GM19240 (cell line): ENCODE results near the gene DYNLT1.
"Not testable (repeated sequence)": the region's sequence is repeated elsewhere in the genome, so short reads cannot be mapped to it uniquely, and the experiment has no call there.

Experiments used
- DNase-seq: peaks from one replicate; pipeline ENCODE4 v3.0.0; 2011; ENCODE audit warnings: low spot score; ENCODE audit not compliant: insufficient read length

Gene DYNLT1

DNA sequence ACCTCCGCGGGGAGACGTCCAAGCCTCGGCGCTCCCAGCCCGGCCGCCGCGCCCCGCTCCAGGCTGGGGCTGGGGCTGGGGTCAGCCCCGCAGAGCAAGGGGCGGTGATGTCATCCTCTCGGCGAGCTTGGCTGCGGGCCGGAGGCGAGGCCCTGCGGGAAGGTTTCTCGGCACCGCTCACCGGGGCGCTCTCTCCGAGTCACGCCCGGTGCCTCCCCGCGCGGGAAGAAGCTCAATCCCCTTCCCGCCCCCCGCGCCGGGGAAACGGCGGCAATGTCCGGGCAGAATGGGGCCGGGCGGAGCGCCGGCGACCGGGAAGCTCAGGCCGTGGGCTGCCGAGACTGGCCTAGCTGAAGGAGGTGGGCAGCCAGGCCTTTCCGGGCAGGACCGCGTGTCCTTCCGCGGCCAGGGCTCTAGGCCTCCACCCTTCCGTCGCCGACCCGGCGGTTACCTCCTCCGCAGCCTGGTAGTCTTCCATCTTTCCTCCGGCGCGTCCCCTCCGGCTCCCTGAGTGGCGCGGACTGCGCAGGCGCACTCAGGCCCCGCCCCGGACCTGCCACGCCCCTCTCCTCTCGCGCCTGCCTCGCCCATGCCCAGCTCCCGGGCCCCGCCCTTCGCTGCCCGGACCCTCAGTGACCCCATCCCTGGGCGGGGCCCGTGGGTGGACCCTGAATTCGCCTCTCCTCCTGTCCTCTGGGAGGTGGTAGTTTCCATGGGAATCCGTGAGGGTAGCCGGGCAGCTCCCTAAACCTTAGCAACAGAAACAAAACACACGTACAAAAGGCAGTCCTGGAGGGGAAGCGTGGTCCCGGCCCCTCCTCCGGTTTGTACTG is at the start of gene DYNLT1:
TSS of gene DYNLT1 (minus strand) at position 513 of the 833 bp plus-strand sequence. CDS start at position 478, 35 bp downstream.
- DNase-seq = peak; percentile 58

DNA sequence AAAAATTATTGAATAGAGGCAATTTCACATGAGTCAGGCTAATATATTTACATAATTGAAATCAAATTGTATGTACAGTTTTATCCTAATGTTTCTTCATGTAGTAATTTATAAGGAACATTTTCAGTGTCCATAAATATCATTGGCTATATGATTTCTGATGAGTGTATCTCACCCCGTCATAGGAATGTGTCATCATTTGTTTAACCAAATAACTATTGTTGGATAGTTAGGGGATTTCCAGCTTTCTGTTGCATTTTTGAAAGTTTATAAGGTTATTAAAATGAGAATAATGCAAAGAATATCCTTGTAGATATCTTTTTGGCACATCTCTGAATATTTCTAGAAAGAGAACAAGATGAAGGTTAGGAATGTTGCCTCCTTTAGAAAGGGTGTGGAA is 44.3 kb upstream of the DYNLT1 start:
- no peak for DNase-seq

DNA sequence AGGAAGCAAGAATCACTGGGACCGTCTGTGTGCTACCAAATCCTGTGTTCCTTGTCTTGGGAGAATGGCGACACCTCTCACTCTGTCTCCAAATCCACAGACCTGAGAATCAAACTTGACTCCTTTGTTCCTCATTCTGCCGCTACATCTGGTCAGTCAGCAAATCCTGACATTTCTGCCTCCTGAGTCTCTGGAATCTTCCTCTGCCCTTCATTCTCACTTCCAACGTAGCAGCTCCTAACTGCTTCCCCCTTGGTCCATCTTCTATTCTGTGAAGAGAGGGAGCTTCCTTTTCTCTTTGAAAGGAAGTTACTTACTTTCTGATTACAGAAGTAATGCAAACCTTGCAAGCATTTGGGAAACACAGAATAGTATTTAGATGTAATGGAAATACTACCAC is 43.0 kb upstream of the DYNLT1 start:
- no peak for DNase-seq

DNA sequence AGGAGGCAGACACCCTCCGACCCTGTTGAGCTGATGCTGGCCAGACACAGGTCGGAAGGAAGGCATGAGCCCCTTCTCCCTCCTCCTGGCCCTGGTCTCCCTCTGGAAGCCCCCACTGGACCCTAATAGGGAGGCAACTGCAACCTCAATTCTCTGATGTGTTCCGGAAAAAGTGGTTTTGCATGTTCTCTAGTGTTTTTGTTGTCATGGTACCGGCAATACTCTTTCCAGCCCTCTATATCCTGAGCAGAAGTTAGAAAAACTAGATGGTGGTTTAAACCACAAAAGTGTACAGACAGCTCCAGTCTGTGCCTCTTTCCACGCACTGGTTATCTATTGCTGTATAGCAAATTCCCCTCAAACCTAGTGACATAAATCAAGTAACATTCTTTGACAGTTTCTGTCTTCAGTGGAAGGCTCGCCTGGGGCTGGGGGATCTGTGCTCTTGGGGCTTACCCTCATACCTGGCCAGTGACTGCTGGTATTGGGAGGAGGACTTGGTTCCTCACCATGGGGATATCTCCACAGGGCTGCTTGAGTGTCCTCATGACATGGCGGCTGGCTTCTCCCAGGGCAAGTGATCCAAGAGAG is 42.3 kb upstream of the DYNLT1 start:
- DNase-seq = peak; percentile 18

DNA sequence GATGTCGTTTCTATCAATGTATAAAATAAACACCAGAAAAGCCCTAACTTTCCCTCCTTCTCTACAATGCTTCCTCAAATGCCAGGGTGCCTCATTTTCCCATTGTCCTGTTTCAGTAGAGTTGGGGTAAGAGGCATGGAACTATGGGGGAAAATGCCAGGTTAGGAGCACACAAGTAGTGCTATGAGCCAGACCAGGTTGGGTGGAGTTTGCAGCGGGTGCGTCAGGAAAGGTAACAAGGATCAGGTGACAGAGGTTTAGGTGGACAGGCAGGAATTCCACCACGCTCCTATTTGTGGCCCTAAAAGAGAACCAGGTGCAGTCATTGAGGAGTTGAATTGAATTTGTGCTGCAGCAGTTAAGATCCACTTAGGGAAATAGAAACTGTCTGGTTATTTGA is 41.8 kb upstream of the DYNLT1 start:
- DNase-seq = no peak

DNA sequence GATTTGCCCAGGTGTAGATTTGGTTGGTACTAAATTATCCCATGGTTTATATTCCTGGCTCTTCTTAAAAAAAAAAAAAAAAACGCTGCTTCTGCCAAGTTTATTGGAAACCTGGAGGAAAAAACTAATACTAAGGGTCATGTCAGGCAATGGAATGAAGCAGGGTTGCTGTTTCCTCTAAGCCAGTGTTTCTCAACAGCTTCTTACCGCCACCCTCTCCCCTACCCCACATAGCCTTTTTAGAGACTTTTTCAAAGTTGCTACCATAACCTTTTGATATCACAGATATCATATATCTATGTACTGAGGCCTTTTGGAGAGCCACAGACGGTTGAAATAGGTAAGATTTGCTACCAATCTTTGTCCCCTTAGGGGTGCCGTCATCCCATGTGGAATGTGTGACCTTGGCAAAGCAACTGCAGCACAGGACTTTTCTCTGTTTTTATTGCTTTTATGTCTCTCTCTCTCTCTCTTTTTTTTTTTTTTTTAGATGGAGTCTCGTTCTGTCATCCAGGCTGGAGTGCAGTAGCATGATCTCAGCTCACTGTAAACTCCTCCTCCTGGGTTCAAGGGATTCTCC is 40.3 kb upstream of the DYNLT1 start:
- no peak for DNase-seq

DNA sequence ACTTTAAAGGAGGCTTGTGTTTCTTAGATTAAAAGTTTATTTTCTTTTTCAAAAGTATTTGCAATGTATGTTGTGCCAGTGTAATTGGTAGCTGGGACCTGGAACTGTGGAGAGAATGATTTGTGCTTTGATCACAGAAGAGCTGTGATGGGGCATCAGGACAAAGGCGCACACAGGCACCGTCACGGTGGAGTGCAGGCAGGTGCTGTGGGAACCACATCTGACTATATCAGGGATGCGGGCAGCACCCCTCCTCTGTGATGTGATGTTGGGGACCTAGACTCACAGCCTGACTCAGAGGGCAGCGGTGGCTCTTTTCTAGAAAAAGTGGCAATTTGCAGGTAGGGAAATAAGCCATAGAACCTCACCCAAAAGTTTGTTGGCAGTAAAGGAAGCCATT is 39.8 kb upstream of the DYNLT1 start:
- DNase-seq = no peak

DNA sequence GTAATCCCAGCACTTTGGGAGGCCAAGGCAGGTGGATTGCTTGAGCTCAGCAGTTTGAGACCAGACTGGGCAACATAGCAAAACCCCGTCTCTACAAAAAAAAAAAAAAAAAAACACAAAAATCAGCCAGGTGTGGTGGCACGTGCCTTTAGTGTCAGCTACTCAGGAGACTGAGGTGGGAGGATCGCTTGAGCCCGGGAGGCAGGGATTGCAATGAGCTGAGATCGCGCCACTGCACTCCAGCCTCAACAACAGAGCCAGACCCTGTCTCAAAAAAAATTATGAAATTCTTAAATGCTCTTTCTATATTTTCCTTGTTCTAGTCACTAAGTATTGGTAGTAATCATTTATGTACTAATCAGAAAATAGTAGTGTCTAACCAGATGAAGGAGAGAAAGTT is 35.9 kb upstream of the DYNLT1 start:
- DNase-seq = no peak

DNA sequence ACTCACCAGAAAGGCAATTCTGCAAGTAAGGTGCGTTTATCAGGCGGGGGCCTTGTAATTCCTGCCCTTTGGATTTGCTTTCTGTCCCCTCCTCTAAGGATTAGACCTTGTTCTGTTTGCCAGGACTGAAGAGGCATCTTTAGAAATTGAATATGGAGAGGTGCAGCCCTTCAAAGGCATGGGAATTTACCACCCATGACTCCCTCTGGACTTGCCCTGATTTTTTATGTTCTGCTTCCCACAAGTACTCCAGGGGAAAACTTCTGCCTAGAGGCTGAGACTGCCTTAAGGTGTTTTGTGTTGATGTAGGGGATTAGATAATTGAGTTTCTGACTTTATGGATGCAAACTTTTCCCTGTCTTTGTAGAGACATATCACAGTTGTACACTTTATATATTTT is 35.5 kb upstream of the DYNLT1 start:
- no peak for DNase-seq

DNA sequence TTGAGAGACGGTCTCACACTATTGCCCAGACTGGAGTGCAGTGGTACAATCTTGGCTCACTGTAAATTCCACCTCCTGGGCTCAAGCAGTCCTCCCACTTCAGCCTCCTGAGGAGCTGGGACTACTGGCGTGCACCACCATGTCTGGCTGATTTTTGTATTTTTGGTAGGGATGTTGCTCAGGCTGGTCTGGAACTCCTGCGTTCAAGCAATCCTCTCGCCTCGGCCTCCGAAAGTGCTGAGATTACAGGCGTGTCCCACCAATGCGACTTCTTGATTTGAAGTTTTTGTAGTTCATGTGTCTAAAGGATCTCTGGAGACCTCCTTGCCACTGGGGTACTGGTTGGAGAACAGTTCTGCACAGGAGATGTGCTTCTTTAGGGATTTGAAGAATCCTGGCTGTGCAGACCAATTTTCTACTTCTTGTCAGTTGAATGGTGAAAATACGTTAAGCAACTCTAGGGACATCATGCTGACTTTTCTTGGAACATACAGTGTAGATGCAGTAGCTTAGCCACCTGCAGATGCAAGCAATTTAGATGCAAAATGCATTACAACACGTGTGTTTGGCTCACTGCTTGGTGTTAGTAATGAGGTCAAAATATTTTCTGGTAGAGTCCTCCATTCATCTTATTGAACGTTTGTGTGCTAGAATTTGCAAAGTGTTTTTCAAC is 33.5 kb upstream of the DYNLT1 start:
- DNase-seq = no peak

DNA sequence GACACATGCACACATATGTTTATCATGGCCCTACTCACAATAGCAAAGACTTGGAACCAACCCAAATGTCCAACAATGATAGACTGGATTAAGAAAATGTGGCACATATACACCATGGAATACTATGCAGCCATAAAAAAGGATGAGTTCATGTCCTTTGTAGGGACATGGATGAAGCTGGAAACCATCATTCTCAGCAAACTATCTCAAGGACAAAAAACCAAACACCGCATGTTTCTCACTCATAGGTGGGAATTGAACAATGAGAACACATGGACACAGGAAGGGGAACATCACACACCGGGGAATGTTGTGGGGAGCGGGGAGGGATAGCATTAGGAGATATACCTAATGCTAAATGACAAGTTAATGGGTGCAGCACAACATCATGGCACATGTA is 32.6 kb upstream of the DYNLT1 start:
- DNase-seq = not testable (repeated sequence)

DNA sequence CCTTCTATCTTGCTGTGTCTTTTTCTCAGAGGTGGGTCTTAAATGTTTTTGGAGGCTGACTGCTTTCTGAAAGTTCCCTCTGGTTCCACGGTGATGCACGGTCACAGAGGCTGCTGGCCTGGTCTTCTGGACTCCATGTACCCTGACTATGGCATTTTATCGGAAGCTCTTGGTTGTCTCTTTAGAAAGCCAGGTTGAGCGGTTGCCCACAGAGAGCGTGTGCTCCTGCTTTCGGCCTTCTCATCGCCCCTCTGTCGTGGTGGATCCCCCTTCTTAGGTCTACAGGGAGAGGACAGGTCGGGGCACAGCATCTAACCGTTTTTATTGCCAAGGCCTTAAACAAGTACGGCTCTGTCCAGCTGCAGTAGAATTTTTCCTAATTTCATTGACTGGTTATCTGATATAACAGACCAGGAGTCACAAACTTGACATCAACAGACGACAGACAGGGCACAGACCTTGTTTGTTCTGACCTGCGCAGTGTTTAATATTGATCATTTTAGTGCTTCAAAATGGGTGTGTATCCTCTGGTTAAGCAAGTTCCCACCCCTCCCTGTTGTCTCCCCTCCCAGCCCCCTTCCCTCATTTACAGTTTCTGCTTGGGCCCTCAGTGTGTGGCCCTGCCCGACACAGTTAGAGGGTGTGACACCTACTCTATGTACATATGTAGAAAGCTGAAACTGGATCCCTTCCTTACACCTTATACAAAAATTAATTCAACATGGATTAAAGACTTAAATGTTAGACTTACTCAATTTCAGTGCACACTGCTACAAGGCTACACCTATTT is 30.0 kb upstream of the DYNLT1 start:
- no peak for DNase-seq

DNA sequence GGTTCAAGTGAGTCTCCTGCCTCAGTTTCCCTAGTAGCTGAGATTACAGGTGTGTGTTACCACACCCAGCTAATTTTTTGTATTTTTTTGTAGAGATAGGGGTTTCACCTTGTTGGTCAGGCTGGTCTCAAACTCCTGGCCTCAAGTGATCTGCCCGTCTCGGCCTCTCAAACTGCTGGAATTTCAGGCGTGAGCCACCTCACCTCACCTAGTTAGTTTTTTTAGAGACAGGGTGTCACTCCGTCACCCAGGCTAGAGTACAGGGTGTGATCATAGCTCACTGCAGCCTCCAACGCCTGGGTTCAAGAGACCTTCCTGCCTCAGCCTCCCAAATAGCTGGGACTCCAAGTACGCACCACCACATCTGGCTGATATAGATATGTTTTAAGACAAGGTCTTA is 28.2 kb upstream of the DYNLT1 start:
- DNase-seq = no peak

DNA sequence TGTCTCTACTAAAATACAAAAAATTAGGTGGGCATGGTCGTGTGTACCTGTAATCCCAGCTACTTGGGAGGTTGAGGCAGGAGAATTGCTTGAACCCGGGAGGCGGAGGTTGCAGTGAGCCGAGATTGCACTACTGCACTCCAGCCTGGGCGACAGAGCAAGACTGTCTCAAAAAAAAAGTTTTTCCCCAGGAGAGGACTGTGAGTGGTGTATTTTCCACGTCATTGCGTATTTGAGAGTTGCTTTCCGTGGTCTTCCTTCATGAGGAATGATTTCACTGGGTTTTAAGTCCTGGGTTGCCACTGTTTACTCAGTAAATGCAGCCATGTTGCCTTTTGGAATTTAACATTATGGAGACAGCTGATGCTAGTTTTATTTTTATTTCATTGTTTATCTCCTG is 27.6 kb upstream of the DYNLT1 start:
- not testable (repeated sequence) for DNase-seq

DNA sequence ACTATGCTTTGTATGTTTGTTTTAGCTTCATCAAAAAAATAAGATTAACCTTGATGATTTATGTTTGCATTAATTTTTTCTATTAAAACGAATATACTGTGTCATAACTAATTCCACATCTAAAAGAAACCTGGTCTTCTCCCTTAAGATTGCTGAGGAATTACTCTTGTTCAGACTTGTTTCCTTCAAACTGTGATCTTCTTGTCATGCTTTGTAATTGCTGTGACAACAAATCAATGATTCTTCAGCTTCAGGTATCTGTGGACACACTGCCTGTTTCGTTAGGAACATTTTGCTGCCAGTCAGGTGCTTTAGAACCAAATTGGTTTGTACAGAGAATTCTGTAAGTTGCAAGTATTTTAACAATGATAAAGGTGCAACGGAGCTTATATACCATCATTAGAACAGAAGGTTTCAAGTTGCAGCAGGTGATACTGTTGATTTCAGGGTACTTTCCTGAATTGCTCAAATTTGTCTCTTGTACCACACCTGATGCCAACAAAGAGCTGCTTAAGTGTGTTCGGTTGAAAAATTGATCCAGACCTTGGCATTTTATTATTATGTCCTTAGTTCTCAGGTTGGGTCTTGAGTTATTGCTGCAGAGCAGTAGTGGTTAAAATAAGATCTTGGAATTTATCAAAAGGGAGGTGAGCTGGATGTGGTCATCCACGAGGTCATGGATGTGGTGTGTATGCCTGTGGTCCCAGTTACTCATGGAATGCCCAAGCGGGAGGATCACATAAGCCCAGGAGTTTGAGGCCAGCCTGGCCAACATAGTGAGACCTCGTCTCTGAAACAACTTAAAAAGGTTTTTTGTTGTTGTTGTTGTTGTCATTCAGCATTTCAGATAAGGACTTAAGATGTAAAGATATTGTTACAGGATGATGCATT is 24.8 kb upstream of the DYNLT1 start:
- no peak for DNase-seq

DNA sequence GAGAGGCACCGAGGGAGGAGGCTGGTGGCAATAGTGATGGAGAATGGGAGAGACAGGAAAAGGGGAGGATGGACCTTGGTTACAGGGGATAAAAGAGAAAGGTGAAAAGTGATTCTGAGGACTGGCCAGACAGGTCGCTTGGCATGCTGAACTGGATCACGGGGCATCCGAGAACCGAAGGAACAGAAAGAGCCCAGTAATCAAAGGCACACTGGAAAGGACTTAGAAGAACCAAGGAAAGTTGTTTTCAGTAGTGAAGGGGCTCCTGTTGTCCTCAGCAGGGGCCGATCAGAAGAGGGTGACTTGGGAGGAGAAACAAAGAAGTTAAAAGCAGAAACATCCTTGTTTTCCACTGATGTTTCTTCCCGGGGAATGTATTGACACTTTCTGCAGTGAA is 24.2 kb upstream of the DYNLT1 start:
- DNase-seq = no peak

DNA sequence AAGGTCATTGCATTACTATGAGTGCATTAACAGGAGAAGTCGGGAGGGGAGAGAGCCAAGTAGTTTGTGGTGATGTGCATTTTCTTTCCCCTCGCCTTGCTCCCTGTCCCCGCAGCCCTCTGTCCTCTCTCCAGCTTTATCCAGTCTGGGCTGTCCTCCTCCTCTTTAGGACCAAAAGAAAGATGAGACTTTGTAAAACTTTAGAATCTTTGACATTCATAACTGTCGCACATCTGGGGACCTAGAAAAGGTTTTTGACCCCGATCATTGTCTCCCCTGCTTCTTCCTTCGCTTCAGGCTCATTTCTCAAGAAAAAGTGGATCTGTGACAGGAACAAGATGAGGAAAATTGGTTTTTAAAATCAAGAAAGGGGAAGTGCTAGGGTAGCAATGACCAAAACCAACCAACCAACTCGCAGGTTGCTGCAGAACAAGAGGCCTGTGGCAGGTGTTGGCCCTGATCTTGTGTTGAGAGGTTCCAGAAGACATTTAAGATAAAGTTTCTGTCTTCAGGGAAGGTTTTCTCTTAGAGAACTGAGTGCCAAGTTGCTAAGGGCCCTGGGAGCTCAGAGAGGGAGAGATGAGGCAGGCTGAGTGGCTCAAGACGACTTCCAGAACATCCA is 22.9 kb upstream of the DYNLT1 start:
- no peak for DNase-seq

DNA sequence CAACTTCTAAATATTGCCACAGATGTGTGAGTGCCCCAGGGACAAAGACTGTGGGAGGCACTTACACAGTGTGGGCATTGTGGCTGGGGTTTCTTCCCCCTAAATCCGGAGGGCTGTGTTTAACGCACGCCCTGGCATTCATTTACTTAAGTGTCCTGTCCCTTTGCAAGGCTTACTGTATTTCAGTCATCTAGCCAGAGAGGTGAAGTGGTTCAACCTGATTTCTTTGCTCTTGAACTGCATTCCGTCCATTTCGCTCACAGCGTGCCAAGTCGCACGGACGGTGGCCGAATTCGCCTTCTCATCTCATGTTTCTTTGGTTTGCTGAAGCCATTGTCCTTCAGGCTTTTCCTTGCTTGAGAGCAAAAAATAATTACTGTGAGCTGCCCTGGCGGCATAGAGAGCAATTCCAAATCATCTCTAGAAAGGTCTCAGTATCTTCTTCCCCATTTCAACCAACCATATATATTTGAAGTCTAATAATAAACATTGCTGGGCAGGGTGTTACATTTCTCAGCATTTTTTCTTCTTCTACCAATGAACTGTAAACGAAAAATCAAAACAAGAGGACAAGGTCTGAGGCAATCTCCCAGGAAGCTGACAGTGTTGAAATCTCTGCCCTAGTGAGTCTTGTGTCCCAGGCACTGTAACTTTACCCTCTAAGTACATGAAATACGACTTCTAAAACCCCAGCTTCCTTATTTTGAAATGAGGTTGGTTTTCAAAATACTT is 22.3 kb upstream of the DYNLT1 start:
- no peak for DNase-seq

DNA sequence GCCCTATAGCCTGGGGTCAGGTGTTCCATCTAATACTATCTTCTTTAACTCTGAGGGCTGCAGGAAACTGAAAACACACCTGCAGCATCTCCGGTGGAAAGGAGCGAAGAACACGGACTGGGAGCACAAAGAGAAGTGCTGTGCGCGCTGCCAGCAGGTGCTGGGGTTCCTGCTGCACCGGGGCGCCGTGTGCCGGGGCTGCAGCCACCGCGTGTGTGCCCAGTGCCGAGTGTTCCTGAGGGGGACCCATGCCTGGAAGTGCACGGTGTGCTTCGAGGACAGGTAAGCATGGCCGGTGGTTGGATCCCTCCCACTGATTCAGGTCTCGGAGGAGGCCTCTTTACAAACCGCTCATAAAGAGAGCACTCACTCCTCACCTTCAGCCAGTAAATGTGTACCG is 20.8 kb upstream of the DYNLT1 start:
- no peak for DNase-seq
